HG02885 (cell line): ENCODE results near the gene USP32.

Experiments
- ATAC-seq: cut with Tn5 transposase; IDR thresholded peaks from one replicate; pipeline ENCODE4 v1.9.1; 2021; ENCODE audit warnings: mild to moderate bottlenecking; ENCODE audit not compliant: unreplicated experiment, poor library complexity

Gene USP32

GRCh38 chr17:60142872-60143499 lies 248.9 kb downstream of the USP32 start:
- no peak for ATAC-seq

GRCh38 chr17:60141111-60142018 lies 250.6 kb downstream of the USP32 start:
- no peak for ATAC-seq

GRCh38 chr17:60139438-60140285 lies 252.3 kb downstream of the USP32 start:
- ATAC-seq = no peak

- ATAC-seq = no peak
Observed at GRCh38 chr17:60138769-60139437, 253.0 kb downstream of the USP32 start.

DNA sequence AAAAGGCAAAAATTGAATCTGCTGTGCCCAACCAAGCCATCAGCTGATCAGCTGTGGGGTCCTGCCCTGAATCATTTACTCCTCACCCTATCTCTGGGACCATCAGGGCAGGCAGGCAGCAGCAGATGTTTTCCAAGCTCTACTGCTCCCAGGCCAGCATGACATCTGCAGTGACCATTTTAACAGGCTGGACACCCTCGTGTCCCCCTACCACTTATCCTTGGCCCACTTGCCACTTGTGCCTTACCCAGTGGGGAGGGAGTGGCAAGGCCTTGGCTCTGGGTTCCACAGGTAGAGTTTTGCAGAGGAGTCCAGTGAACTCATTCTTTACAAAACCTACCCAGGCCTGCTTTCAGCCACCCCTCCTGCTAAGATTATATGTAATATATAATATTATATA lies 254.2 kb downstream of the USP32 start:
- no peak for ATAC-seq

DNA sequence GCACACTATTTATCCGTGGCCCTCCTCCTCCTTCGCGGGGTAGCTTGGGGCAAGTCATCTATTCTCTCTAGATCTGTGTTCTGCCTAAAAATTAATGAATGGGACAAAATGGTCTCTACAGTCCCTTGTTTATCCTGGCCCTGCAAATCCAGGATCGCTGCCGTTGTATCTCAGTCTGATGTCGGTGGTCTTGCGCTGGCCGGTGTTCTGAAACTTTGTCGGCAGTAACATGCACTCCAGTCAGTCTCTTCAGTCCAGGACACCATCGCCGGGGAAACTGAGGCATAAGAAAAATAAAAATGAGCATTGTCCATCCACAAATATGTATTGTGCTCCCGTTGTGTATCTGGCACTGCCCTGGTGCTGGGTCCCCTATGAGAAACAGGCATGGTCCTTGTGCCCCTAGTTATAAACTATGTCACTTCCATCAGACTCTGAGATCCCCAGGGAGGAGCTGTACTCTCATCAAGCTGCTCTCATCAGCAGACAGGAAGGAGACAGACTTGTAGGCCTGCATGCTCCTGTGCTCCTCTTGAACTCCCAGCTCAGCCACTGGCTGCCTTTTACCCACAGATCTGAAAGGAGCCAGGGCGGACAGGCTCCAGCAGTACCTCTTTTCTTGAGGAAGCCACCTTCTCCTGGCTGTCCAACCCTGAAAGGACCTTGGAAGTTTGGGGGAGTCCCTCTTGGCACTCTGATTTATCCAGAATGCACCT lies 255.8 kb downstream of the USP32 start:
- ATAC-seq = no peak

DNA sequence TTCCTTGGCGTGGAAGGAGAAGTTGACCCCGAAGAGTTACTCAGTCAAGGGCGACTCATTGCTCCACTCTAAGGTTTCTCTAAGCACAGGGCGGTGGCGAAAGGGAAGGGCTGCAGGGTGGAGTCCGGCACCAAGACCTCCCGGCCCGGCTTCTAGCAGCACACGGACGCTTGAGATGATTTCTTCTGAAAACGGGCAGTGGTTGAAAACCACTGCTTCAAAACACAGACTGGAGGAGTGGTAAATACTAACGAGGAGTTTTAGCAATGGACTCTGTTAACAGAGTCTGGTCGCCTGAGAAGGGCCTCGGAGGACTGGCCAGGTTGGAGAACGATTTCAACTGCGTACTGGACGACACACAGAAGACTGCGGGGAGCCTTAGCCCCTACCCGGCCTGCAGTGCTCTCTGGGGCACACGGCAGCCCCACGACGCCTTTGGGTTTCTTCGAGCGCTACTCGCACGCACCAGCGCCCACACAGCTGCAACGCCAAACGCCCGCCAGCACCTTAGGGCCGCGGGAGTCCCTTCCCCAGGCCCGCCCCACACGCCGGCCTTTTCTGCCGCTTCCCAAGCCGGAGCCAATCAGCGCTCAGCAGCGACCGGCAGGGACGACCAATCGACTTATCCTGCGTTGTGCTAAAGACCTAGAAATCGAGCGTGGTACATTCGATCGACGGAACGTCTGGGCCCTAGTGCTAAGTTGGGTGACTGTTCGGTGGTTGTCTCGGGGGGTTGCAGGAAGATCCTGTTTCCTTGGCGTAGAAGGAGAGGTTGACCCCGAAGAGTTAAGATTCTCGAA lies 256.6 kb downstream of the USP32 start:
- ATAC-seq = peak; percentile 87

GRCh38 chr17:60134396-60135150 lies 257.4 kb downstream of the USP32 start:
- peak; percentile 2 for ATAC-seq

DNA sequence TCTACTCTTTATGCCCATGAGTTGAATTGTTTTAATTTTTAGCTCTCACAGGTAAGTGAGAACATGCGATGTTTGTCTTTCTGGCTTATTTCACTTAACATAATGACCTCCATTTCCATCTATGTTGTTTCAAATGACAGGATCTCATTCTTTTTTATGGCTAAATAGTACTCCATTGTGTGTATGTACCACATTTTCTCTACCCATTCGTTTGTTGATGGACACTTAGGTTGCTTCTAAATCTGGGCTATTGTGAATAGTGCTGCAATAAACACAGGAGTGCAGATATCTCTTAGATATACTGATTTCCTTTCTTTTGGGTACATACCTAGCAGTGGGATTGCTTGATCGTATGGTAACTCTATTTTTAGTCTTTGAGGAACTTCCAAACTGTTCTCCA lies 261.5 kb downstream of the USP32 start:
- ATAC-seq = no peak

DNA sequence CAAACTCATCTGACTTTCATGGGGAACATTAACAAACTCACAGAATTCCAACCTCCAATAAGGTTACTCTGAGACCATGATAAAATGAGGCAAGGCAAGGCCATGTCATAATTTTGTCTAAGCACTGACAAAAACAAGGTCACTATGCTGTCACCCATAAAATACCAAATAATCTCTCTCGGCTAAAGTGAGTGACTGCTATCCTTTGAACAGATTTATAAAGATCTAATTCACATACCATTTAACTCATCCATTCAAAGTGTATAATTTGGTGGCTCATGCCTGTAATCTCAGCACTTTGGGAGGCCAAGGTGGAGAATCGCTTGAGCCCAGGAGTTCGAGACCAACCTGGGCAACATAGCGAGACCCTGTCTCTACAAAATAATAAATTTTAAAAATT lies 262.8 kb downstream of the USP32 start:
- no peak for ATAC-seq
